HCT116 (cell line): Measurements from ENCODE around the gene COTL1. TPM values are rescaled to one million over a fixed set of nuclear protein-coding genes. Genes with fewer than 3 reads are reported as not detected.

Experiments used
- ATAC-seq: fragments of 200-7000 bp; cut with Tn5 transposase; 2 replicates; pipeline ENCODE4 v1.9.1; 2020; ENCODE audit warnings: mild to moderate bottlenecking, moderate library complexity
- BruUV-seq: library from RNA; stranded (reverse); fragments of 400-500 nt; replicated peaks from 2 replicates; lab custom pipeline; 2021; lab: Mats Ljungman, UMichigan
- CTCF ChIA-PET: fragments of 300-600 bp; sonication (Branson Sonifier 250); formaldehyde crosslinking; loops from one replicate; lab custom pipeline; 2021; ENCODE audit warnings: antibody characterized with exemption; lab: Charles Lee
- POLR2A ChIA-PET: fragments of 300-600, 350-600 bp; sonication (Branson Sonifier 250); formaldehyde crosslinking; loops from one replicate; lab custom pipeline; 2021; ENCODE audit warnings: antibody characterized with exemption; lab: Charles Lee
- RAD21 ChIA-PET, 2 experiments: fragments of 300-600 bp; sonication (Branson Sonifier 250); formaldehyde crosslinking; loops; one replicate each; lab custom pipeline; 2023; ENCODE audit warnings: low total read pairs in 2 of 2; ENCODE audit not compliant: uncharacterized antibody in 2 of 2, unreplicated experiment in 2 of 2, low non-redundant PET in 1 of 2; lab: Charles Lee
- DNase-seq: peaks from one replicate; pipeline ENCODE4 v3.0.0-alpha.2; 2010; ENCODE audit warnings: low read depth, low spot score
- H2AFZ ChIP-seq: fragments of 200-600 bp; shearing (Covaris generic), sonication (generic); 2 replicates; pipeline ENCODE4 v1.6.1; 2017; ENCODE audit warnings: low read depth, mixed run types, mixed read lengths, antibody characterized with exemption, low read length; ENCODE audit not compliant: poor library complexity, severe bottlenecking
- H3K27ac ChIP-seq: 2 replicates; pipeline ENCODE4 v1.5.1; 2012; ENCODE audit warnings: low read depth, low read length
- H3K27me3 ChIP-seq: fragments of 200-600 bp; sonication (generic); 2 replicates; pipeline ENCODE4 v1.6.1; 2016; ENCODE audit warnings: mixed run types, low read length, mixed read lengths; ENCODE audit not compliant: insufficient read depth
- H3K36me3 ChIP-seq, 2 experiments: fragments of 200-500 bp in 1 of 2; fragments of 200-600 bp in 1 of 2; sonication (Bioruptor generic) in 1 of 2; sonication (generic) in 1 of 2; 2 replicates each; pipeline versions ENCODE4 v1.5.1 to v1.6.1; 2014 to 2016; ENCODE audit warnings: low read length in 2 of 2, inconsistent platforms in 1 of 2, mixed read lengths in 1 of 2, mixed run types in 1 of 2; ENCODE audit not compliant: insufficient read depth in 2 of 2, control insufficient read depth in 1 of 2
- H3K4me1 ChIP-seq, 2 experiments: fragments of 200-600 bp in 1 of 2; sonication (generic) in 1 of 2; 2 replicates each; pipeline versions ENCODE4 v1.5.1 to v1.6.1; 2012 to 2017; ENCODE audit warnings: low read length in 2 of 2, inconsistent platforms in 1 of 2, mild to moderate bottlenecking in 1 of 2, mixed read lengths in 1 of 2, mixed run types in 1 of 2, moderate library complexity in 1 of 2; ENCODE audit not compliant: insufficient read depth in 2 of 2, control insufficient read depth in 1 of 2
- H3K4me2 ChIP-seq: fragments of 200-600 bp; sonication (generic); 2 replicates; pipeline ENCODE4 v1.6.1; 2017; ENCODE audit warnings: mixed run types, low read length, mixed read lengths
- H3K4me3 ChIP-seq, 2 experiments: fragments of 200-600 bp in 1 of 2; sonication (generic) in 1 of 2; replicated peaks in 1 of 2; 2 replicates each; pipeline ENCODE4 v1.5.1; 2011 to 2016; ENCODE audit warnings: low read length in 2 of 2, control low read depth in 1 of 2, low read depth in 1 of 2, mild to moderate bottlenecking in 1 of 2, mixed read lengths in 1 of 2, mixed run types in 1 of 2
- H3K79me2 ChIP-seq: fragments of 200-600 bp; sonication (generic); 2 replicates; pipeline ENCODE4 v1.6.1; 2017; ENCODE audit warnings: mild to moderate bottlenecking, mixed run types, low read length, moderate library complexity, mixed read lengths; ENCODE audit not compliant: insufficient read depth
- H3K9ac ChIP-seq: fragments of 200-600 bp; sonication (generic); 2 replicates; pipeline ENCODE4 v1.6.1; 2016; ENCODE audit warnings: low read length, mixed read lengths
- H3K9me2 ChIP-seq: fragments of 200-600 bp; sonication (generic), shearing (Covaris generic); 2 replicates; pipeline ENCODE4 v1.6.1; 2017; ENCODE audit warnings: mixed run types, mild to moderate bottlenecking, moderate library complexity; ENCODE audit not compliant: insufficient read depth
- H3K9me3 ChIP-seq, 2 experiments: fragments of 200-500 bp in 1 of 2; fragments of 200-600 bp in 1 of 2; sonication (Bioruptor generic) in 1 of 2; sonication (generic) in 1 of 2; 2 replicates each; pipeline ENCODE4 v1.6.1; 2014 to 2017; ENCODE audit warnings: low read length in 2 of 2, mixed read lengths in 2 of 2, inconsistent platforms in 1 of 2, low read depth in 1 of 2, mild to moderate bottlenecking in 1 of 2, mixed run types in 1 of 2, moderate library complexity in 1 of 2; ENCODE audit not compliant: control insufficient read depth in 1 of 2, insufficient read depth in 1 of 2
- H4K20me1 ChIP-seq: fragments of 200-600 bp; sonication (generic), shearing (Covaris generic); 2 replicates; pipeline ENCODE4 v1.6.1; 2017; ENCODE audit warnings: mixed run types, mild to moderate bottlenecking, moderate library complexity; ENCODE audit not compliant: insufficient read depth
- CEBPB ChIP-seq: IDR thresholded peaks from 2 replicates; pipeline ENCODE4 v1.6.1; 2012; ENCODE audit warnings: low read depth
- EGR1 ChIP-seq: IDR thresholded peaks from 2 replicates; pipeline ENCODE4 v1.6.1; 2012; ENCODE audit warnings: low read depth
- EZH2 ChIP-seq: fragments of 200-600 bp; sonication (generic); IDR thresholded peaks from 2 replicates; pipeline ENCODE4 v1.6.1; 2017; ENCODE audit warnings: antibody characterized with exemption, mixed run types
- EZH2phosphoT487 ChIP-seq: fragments of 200-600 bp; IDR thresholded peaks from 2 replicates; pipeline ENCODE4 v1.6.1; 2018; ENCODE audit warnings: antibody characterized with exemption, borderline replicate concordance
- JUND ChIP-seq: IDR thresholded peaks from 2 replicates; pipeline ENCODE4 v1.6.1; 2012
- POLR2A ChIP-seq: IDR thresholded peaks from 2 replicates; pipeline ENCODE4 v1.7.0; 2011; ENCODE audit warnings: borderline replicate concordance; ENCODE audit not compliant: insufficient read depth, insufficient read length; ENCODE audit errors: extremely low read depth
- POLR2AphosphoS5 ChIP-seq: IDR thresholded peaks from 2 replicates; pipeline ENCODE4 v1.6.1; 2011; ENCODE audit warnings: mild to moderate bottlenecking, low read depth, low read length, moderate library complexity
- RAD21 ChIP-seq: IDR thresholded peaks from 2 replicates; pipeline ENCODE4 v1.6.1; 2012; ENCODE audit warnings: low read depth, mild to moderate bottlenecking
- SP1 ChIP-seq: IDR thresholded peaks from 2 replicates; pipeline ENCODE4 v1.6.1; 2012; ENCODE audit warnings: low read depth
- TCF7L2 ChIP-seq: IDR thresholded peaks from 2 replicates; pipeline ENCODE4 v1.7.0; 2011; ENCODE audit warnings: borderline replicate concordance, inconsistent platforms; ENCODE audit not compliant: insufficient read depth, insufficient read length; ENCODE audit errors: extremely low read depth
- ZFX ChIP-seq: fragments of 450-650 bp; IDR thresholded peaks from 2 replicates; pipeline ENCODE4 v1.6.1; 2017
- ZNF274 ChIP-seq: fragments of 200-500 bp; sonication (Bioruptor generic); IDR thresholded peaks from 2 replicates; pipeline ENCODE4 v1.6.1; 2014; ENCODE audit warnings: mild to moderate bottlenecking, low read depth, low read length, inconsistent platforms
- intact Hi-C: fragments of 100-400 bp; cut with micrococcal nuclease; formaldehyde crosslinking; loops from 2 replicates; pipeline ENCODE4 v1.10.0; 2022
- total RNA-seq: library from RNA; stranded (reverse); gene quantifications from one replicate; pipeline ENCODE4 v1.2.1, GENCODE V29; 2021; ENCODE audit not compliant: unreplicated experiment
- TF ChIP-seq, protein P1 (sequence below): IDR thresholded peaks from 2 replicates; pipeline ENCODE4 v1.6.1; 2012; ENCODE audit warnings: low read depth
- TF ChIP-seq, protein P2 (sequence below), 3 experiments: fragments of 200-600 bp in 1 of 3; sonication (generic) in 1 of 3; IDR thresholded peaks in 2 of 3; conservative IDR thresholded peaks in 1 of 3; 2 replicates each; pipeline ENCODE4 v1.5.1; 2012 to 2017; ENCODE audit warnings: low read depth in 2 of 3, low read length in 2 of 3, antibody characterized with exemption in 1 of 3, borderline replicate concordance in 1 of 3, control low read depth in 1 of 3, mild to moderate bottlenecking in 1 of 3, mixed read lengths in 1 of 3, mixed run types in 1 of 3, moderate library complexity in 1 of 3; ENCODE audit not compliant: insufficient read depth in 1 of 3
- TF ChIP-seq, protein P3 (sequence below): IDR thresholded peaks from 2 replicates; pipeline ENCODE4 v1.6.1; 2012
- TF ChIP-seq, protein P4 (sequence below): IDR thresholded peaks from 2 replicates; pipeline ENCODE4 v1.6.1; 2011; ENCODE audit warnings: mild to moderate bottlenecking, low read length, moderate library complexity; ENCODE audit not compliant: insufficient replicate concordance; ENCODE audit errors: extremely low read depth

COTL1 gene
- total RNA-seq, 1 experiment from 2014 or later = 276 TPM

DNA sequence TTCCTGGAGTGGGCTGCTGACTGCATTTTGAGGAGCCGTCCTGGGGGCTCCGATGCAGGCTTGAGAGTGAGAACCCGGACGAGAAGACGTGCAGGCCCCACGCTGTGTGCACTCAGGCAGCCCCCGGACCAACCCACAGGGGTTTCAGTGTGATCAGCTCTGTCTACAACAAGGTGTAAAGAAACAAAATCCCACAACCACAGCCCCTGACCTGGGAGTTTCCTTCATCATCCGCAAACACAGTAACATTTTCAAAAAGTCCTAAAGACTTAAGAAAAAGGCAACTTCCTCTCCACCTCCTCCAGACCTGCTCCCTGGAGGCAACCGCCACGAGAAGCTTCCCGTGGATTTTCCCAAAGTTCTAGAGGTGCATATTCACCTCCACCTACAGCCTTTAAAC, 98.0 kb downstream of the COTL1 start:
- no peak overlapping the region for H3K27ac ChIP-seq
- H3K4me2 ChIP-seq = no peak overlapping the region
- intact Hi-C loops = no loop called here
- DNase-seq (no peak), ATAC-seq (no peak)
- H3K9me2 ChIP-seq = no peaks in the 10 kb centered on the region
- no peak overlapping the region for H2AFZ ChIP-seq
- no peak for TF ChIP-seq POLR2AphosphoS5
- TF ChIP-seq EGR1 = no peak
- no peak for TF ChIP-seq RAD21
- no peak for TF ChIP-seq ZFX
- TF ChIP-seq, protein P1, sequence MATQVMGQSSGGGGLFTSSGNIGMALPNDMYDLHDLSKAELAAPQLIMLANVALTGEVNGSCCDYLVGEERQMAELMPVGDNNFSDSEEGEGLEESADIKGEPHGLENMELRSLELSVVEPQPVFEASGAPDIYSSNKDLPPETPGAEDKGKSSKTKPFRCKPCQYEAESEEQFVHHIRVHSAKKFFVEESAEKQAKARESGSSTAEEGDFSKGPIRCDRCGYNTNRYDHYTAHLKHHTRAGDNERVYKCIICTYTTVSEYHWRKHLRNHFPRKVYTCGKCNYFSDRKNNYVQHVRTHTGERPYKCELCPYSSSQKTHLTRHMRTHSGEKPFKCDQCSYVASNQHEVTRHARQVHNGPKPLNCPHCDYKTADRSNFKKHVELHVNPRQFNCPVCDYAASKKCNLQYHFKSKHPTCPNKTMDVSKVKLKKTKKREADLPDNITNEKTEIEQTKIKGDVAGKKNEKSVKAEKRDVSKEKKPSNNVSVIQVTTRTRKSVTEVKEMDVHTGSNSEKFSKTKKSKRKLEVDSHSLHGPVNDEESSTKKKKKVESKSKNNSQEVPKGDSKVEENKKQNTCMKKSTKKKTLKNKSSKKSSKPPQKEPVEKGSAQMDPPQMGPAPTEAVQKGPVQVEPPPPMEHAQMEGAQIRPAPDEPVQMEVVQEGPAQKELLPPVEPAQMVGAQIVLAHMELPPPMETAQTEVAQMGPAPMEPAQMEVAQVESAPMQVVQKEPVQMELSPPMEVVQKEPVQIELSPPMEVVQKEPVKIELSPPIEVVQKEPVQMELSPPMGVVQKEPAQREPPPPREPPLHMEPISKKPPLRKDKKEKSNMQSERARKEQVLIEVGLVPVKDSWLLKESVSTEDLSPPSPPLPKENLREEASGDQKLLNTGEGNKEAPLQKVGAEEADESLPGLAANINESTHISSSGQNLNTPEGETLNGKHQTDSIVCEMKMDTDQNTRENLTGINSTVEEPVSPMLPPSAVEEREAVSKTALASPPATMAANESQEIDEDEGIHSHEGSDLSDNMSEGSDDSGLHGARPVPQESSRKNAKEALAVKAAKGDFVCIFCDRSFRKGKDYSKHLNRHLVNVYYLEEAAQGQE = no peak
- no peak for TF ChIP-seq TCF7L2
- TF ChIP-seq SP1 = no peak
- TF ChIP-seq ZNF274 = no peak
- no peak for TF ChIP-seq CEBPB
- TF ChIP-seq, protein P2, sequence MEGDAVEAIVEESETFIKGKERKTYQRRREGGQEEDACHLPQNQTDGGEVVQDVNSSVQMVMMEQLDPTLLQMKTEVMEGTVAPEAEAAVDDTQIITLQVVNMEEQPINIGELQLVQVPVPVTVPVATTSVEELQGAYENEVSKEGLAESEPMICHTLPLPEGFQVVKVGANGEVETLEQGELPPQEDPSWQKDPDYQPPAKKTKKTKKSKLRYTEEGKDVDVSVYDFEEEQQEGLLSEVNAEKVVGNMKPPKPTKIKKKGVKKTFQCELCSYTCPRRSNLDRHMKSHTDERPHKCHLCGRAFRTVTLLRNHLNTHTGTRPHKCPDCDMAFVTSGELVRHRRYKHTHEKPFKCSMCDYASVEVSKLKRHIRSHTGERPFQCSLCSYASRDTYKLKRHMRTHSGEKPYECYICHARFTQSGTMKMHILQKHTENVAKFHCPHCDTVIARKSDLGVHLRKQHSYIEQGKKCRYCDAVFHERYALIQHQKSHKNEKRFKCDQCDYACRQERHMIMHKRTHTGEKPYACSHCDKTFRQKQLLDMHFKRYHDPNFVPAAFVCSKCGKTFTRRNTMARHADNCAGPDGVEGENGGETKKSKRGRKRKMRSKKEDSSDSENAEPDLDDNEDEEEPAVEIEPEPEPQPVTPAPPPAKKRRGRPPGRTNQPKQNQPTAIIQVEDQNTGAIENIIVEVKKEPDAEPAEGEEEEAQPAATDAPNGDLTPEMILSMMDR (IDR thresholded peaks at IDR 0.05 in 2 of 3, conservative IDR thresholded peaks at IDR 0.05 in 1 of 3; ENCODE audit: borderline replicate concordance in 1 of 3, insufficient read depth in 1 of 3, low read depth in 2 of 3, low read length in 2 of 3) = no peak
- TF ChIP-seq EZH2phosphoT487 = no peak
- TF ChIP-seq POLR2A = no peak
- TF ChIP-seq JUND = no peak
- TF ChIP-seq, protein P3, sequence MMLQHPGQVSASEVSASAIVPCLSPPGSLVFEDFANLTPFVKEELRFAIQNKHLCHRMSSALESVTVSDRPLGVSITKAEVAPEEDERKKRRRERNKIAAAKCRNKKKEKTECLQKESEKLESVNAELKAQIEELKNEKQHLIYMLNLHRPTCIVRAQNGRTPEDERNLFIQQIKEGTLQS = no peak
- TF ChIP-seq, protein P4, sequence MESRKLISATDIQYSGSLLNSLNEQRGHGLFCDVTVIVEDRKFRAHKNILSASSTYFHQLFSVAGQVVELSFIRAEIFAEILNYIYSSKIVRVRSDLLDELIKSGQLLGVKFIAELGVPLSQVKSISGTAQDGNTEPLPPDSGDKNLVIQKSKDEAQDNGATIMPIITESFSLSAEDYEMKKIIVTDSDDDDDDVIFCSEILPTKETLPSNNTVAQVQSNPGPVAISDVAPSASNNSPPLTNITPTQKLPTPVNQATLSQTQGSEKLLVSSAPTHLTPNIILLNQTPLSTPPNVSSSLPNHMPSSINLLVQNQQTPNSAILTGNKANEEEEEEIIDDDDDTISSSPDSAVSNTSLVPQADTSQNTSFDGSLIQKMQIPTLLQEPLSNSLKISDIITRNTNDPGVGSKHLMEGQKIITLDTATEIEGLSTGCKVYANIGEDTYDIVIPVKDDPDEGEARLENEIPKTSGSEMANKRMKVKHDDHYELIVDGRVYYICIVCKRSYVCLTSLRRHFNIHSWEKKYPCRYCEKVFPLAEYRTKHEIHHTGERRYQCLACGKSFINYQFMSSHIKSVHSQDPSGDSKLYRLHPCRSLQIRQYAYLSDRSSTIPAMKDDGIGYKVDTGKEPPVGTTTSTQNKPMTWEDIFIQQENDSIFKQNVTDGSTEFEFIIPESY = no peak
- TF ChIP-seq EZH2 = no peak
- no peaks in the 10 kb centered on the region for H3K79me2 ChIP-seq
- H3K9ac ChIP-seq = no peak overlapping the region
- H4K20me1 ChIP-seq = no peaks in the 10 kb centered on the region
- H3K4me3 ChIP-seq = no peak overlapping the region
- RAD21 ChIA-PET = no interaction called here
- no peaks in the 10 kb centered on the region for H3K36me3 ChIP-seq
- CTCF ChIA-PET = interaction anchor here (1.2 to 3.8 kb wide), 3 partner anchors 9 to 99 kb away, joined by 4 to 24 read pairs (median 7); no protein-coding TSS in a partner anchor
- H3K4me1 ChIP-seq = peaks cover 0 to 17% of the 10 kb centered on the region in 2 experiments; a peak in 2 of 4 replicates
- POLR2A ChIA-PET = no interaction called here
- BruUV-seq = no TSS peak
- no peaks in the 10 kb centered on the region for H3K9me3 ChIP-seq
- no peaks in the 10 kb centered on the region; the same call in 1 of the 2 replicates for H3K27me3 ChIP-seq
